ENCODE data around the gene SLF2. TPM values are rescaled to one million over a fixed set of nuclear protein-coding genes. Genes with fewer than 3 reads are reported as not detected.

SLF2 gene
- total RNA-seq, 2 donors from 2014 or later: 15.1 to 21.9 TPM

DNA sequence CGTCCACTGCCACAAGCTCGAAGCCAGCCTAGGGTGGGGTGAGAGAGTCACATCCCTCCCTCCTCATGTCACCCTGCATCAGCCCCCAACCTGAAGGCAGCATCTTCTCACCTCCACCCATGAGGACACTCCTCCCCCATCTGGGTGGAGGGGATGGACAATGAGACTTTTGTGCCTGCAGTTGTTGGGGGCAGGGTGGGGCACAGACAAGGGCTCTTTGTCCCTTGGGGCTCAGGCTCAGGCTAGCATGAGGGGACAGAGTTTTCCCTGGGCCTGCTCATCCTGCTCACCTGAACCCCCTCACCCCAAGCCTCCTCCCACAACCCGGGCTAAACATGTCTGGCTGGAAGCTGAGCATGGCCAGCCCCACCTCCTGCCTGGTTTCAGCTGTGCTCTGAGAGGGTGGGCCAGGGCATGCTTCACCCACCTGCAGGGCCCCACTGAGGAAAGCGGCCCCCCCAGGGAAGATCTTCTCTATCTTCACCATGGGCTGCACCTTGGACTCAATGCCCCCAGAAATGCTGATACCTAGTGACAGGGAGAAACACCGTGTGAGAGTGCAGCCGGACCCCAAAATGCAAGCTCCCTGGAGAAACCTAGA lies 96.2 kb downstream of the SLF2 start:
- Histone ChIP-seq H3K27ac (no peak overlapping the region), H3K27me3 (no peaks in the 10 kb centered on the region), H3K9me3 (no peaks in the 10 kb centered on the region), H3K9ac (ENCODE audit: low read depth in 2 of 2, low read length in 2 of 2) (no peak overlapping the region), H3K4me1 (no peaks in the 10 kb centered on the region), H3K4me3 (no peak overlapping the region), H3K36me3 (no peaks in the 10 kb centered on the region)
- intact Hi-C loops (cut with DNase I): no loop called here
- no peak for DNase-seq
- TF ChIP-seq, protein P1, sequence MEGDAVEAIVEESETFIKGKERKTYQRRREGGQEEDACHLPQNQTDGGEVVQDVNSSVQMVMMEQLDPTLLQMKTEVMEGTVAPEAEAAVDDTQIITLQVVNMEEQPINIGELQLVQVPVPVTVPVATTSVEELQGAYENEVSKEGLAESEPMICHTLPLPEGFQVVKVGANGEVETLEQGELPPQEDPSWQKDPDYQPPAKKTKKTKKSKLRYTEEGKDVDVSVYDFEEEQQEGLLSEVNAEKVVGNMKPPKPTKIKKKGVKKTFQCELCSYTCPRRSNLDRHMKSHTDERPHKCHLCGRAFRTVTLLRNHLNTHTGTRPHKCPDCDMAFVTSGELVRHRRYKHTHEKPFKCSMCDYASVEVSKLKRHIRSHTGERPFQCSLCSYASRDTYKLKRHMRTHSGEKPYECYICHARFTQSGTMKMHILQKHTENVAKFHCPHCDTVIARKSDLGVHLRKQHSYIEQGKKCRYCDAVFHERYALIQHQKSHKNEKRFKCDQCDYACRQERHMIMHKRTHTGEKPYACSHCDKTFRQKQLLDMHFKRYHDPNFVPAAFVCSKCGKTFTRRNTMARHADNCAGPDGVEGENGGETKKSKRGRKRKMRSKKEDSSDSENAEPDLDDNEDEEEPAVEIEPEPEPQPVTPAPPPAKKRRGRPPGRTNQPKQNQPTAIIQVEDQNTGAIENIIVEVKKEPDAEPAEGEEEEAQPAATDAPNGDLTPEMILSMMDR (IDR thresholded peaks at IDR 0.05): no peak

DNA sequence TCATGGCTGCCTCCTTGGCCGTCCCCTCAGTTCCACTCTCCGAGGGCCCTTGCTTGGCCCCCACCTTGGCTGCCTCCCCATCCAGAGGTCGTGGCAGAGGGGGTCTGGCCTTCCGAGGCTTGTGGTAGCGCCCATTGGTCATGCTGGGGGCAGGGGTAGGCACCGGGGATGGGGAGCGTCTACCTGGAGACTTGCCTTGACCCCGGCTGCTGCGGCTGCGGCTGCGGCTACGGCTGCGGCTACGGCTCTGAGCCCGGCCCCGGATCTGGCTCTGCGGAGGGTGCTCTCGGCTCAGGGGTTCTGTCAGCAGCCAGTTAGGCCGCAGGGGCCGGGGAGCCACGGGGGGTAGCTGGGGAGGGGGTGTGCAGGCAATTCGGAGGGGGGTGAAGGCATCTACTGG lies 97.6 kb downstream of the SLF2 start:
- H3K4me1 ChIP-seq: no peaks in the 10 kb centered on the region

DNA sequence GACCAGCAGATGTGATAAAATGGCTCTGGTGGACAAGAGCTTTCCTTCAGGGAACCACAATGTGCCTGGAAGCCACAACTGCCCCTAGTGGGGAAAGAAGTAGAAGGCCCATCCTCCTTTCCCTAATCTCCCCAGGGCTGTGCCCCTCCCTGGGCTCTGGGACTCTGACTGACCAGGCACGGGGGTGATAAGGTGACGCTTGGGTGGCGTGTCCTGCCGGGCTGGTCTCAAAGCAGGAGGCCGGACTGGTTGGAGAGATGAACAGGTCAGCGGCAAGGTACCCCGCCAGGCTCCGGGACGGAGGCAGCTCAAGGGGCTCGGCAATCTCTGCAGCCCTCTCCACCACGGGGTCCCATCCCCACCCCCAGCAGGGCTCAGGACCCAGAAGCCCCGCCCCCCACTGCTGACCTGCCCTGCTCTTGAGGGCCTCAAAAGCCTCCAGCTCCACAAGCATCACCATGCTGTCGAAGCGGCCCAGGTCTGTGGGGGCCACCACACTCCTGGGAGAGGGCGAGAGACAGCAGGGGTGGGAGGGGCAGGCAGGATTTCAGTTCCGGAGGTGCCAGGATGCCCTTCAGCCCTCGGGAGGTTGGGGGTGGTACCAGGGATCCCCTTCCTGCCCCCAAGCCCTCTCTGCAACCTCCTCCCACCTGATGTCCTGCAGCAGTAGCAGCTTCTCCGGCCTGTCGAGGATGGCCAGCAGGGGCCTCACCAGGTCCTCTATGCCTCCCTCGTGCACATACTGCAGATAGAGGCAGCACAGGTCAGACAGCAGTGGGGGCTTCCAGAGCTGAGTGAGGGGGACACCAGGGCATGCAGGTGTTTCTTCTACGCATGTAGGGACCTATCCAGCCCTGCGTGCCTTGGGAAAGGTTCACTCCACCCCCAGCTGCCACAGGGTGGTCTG lies 99.0 kb downstream of the SLF2 start:
- no peak overlapping the region for H3K4me3 ChIP-seq
- intact Hi-C loops (cut with DNase I): loop anchor here (2.0 kb wide), 1 partner anchor 17 kb away; no protein-coding TSS in a partner anchor
- no peaks in the 10 kb centered on the region for H3K9me3 ChIP-seq
- no peaks in the 10 kb centered on the region for H3K36me3 ChIP-seq
- no peaks in the 10 kb centered on the region for H3K27me3 ChIP-seq
- no peaks in the 10 kb centered on the region for H3K4me1 ChIP-seq
- H3K27ac ChIP-seq: no peak overlapping the region
- DNase-seq: no peak
- TF ChIP-seq, protein P1 (IDR thresholded peaks at IDR 0.05): no peak
- peak overlapping the region in 1 of 2 donors; percentile 29 for H3K9ac ChIP-seq (ENCODE audit: low read depth in 2 of 2, low read length in 2 of 2)

More for the DNA sequence above, 97.6 kb downstream of the SLF2 start:
- no peak overlapping the region for H3K27ac ChIP-seq
- H3K27me3 ChIP-seq: no peaks in the 10 kb centered on the region
- TF ChIP-seq, protein P1 (IDR thresholded peaks at IDR 0.05): no peak
- H3K4me3 ChIP-seq: no peak overlapping the region
- no peak for DNase-seq
- no peaks in the 10 kb centered on the region for H3K36me3 ChIP-seq
- no peaks in the 10 kb centered on the region for H3K9me3 ChIP-seq
- no peak overlapping the region for H3K9ac ChIP-seq (ENCODE audit: low read depth in 2 of 2, low read length in 2 of 2)
- intact Hi-C loops (cut with DNase I): loop anchor here (2.0 kb wide), 1 partner anchor 16 kb away; no protein-coding TSS in a partner anchor

DNA sequence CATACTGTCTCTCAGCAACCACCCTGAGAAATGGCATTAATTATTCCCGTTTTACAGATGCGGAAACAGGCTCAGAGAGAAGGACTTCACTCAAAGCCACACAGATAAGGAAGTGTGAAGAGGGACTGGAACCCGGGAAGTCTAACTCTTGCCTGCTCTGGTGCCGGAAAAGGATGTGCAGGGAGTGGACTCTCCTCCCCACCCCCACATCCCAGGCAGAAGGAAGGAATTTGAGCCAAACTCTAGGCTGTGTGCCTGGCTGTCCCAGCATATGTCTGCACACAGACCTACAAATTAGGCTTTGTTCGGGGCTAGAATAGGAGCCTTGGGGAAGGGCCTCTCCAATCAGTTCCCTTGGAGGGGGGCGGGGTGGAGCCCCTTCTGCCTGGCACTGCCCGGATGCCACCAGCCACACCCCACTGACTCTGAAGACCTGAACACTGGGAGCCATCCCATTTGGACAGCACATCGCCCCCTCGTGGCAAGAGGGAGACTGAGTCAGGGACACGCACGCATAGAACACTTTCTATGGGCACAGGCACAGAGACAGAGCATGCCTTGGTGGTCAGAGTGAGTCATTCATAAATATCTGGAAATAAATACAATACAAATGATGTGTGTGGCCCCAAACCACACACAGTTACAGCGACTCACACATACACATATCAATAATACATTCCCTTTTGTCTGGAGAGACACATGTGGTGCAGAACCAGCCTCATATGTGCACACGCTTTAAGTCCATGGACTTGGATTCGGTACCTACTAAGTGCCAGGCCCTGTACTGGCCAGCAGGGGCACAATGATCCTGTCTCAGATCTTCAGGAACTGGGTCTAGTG lies 100.0 kb downstream of the SLF2 start:
- H3K27ac ChIP-seq: peak overlapping the region; percentile 11
- no peak overlapping the region for H3K4me3 ChIP-seq
- H3K9me3 ChIP-seq: no peaks in the 10 kb centered on the region
- intact Hi-C loops (cut with DNase I): no loop called here
- H3K4me1 ChIP-seq: no peaks in the 10 kb centered on the region
- no peak overlapping the region for H3K9ac ChIP-seq (ENCODE audit: low read depth in 2 of 2, low read length in 2 of 2)
- no peaks in the 10 kb centered on the region for H3K27me3 ChIP-seq
- TF ChIP-seq, protein P1 (IDR thresholded peaks at IDR 0.05): peak; percentile 78
- DNase-seq: peak; percentile 92
- no peaks in the 10 kb centered on the region for H3K36me3 ChIP-seq

DNA sequence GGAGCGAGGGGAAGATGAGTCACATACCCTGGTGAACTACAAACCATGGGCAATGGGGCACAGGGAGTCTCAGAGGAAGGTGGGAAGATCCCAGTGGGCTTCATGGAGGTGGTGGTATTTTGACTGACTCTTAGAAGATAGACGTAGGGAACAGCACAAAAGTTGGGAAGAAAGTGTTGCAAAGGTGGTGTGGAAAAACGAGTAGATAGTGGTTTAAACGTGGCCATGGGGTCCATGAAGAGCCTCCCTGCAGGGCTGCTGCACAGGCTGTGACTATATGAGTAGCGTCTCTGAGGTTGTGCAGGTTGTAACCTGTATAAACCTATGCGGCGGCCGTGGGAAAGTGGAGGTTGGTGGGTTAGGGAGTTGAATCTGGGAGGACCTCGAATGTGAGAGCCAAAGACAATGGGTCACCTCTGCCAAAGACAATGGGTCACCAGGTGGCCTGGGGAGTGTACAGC lies 100.6 kb downstream of the SLF2 start:
- Histone ChIP-seq H3K27ac (peak overlapping the region; percentile 11), H3K4me3 (no peak overlapping the region), H3K9me3 (no peaks in the 10 kb centered on the region), H3K4me1 (no peaks in the 10 kb centered on the region), H3K36me3 (no peaks in the 10 kb centered on the region), H3K27me3 (no peaks in the 10 kb centered on the region), H3K9ac (ENCODE audit: low read depth in 2 of 2, low read length in 2 of 2) (no peak overlapping the region)
- TF ChIP-seq, protein P1 (IDR thresholded peaks at IDR 0.05): no peak
- no peak for DNase-seq
- intact Hi-C loops (cut with DNase I): no loop called here
